ENCODE results near the gene ARPC3.
"Not testable (repeated sequence)": the region's sequence is repeated elsewhere in the genome, so short reads cannot be mapped to it uniquely, and the experiment has no call there.

ARPC3 gene

DNA sequence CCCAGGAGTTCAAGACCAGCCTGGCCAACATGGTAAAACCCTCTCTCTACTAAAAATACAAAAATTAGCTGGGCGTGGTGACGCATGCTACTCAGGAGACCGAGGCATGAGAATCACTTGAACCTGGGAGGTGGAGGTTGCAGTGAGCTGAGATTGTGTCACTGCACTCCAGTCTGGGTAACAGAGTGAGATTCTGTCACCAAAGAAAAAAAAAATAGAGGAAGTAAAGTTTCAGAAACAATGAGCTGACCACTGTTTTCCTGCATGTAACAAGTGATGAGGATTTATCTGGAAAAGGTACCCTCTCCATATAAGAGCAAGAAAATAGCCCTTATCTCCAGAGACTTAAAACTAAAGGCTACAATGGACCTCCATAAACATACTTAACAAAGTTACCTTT, 33.0 kb downstream of the ARPC3 start:
- not testable (repeated sequence) for DNase-seq (ENCODE audit: low spot score)

DNA sequence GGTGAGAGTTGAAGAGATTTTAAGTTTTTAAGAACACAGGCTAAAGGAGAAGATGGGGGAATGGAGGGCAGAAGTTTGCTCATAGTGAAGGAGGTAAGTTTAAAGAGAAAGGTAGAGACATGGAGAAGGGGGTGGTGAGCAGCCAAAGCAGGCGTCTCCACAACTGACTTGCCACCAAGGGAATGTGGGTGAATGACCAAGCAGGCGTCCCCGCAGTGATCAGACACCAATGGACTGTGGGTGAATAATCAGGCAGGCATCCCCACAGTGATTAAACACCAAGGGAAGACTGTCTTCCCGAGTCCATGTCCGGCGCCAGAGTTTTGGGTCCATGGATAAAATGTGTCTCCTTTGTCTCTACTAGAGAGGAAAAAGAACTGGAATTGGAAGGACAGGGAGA, 40.1 kb downstream of the ARPC3 start:
- DNase-seq (ENCODE audit: low spot score), result not testable (repeated sequence)

DNA sequence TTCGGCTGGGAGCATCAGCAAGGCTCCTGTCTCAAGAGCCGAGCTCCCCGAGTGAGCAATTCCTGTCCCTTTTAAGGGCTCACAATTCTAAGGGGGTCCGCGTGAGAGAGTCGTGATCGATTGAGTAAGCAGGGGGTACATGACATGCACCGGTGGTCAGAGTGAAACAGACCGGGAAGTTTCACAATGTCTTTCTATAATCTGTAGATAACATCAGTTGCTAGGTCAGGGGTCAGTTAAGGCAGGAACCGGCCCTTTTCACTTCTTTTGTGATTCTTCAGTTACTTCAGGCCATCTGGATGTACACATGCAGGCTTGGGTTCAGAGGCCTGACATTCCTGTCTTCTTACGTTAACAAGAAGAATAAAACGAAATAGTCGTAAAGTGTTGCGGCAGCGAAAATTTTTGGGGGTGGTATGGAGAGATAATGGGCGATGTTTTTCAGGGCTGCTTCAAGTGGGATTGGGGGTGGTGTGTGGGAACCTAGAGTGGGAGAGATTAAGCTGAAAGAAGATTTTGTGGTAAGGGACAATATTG, 44.9 kb downstream of the ARPC3 start:
- not testable (repeated sequence) for DNase-seq (ENCODE audit: low spot score)

DNA sequence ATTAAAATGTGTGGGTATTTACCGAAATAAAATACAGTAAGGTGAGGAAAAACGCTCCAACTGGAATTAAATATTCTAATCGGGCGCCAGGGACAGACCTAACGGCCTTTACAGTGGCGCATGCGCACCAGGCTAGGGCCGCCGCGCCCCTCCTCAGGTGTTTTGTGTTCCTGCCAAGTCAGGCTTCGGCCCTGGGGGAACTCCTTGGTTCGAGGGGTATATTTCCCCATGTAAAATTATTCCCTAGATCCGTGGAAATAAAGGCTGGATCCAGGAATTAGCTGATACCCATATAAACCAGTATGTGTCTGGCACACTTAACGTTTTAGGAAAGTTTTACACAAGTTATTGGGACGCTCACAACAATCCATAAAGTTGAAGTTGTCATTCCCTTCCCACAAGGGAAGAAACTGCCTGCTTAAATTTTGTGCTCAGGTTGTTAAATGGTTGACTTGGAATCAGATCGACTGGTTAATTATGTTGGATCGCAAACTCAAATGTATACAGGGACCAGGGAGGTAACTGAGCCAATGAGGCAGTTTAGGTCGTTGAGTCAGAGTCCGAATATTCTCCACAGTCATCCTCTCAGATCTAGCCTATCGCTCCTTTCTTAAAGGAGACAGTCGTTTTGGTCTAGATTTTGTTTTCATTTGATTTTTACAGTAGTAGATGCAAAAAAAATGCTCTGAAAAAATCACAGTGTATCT, 46.0 kb downstream of the ARPC3 start:
- DNase-seq (ENCODE audit: low spot score), result peak; percentile 78

DNA sequence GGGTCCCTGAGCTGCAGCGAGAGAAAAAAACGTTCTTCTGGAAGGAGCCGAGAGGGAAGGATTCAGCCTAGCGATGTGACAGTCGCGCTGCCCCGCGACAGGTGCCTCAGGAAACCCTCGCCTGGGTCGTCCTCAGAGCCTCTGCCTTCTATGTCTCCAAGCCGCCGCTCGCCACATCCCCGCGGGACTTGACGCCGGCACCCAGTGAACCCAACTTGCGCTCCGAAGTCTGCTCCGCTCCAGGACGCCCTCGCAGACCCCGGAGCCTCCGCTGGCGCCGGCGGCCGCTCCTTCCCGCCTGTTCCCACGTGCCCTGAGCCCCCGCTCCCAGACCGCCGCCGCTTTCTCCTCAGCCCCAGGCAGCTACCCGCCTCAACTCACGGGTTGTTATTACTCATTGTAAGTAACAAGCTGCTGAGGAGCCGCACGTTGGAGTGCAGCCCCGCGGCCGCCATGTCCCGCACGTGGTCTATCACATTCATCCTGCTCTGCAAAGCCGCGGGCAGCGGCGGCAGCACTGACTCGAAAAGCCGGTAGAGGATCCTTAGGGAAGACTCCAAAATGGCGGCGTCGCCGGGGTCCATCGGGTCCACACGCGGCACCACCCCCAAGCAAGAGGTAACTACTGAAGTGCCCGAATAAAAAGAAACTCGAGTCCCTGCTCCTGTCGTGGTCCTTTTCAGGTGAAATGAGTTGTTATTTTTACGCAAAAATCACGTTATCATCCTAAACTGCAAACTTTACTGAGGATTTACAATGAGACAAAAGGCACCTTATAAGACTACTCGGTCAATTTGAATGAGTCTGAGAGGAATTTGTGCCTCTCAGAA, 46.8 kb downstream of the ARPC3 start, which contains the start of gene ANAPC7:
ANAPC7 (minus strand) TSS at position 563 of the 830 bp plus-strand sequence; CDS start at position 482, 81 bp downstream.
- DNase-seq (ENCODE audit: low spot score), result peak; percentile 86
